Astrocyte (in vitro differentiated cells and primary cell): ENCODE data around the gene MICAL2.

Experiments used
- CTCF ChIP-seq: IDR thresholded peaks from 2 replicates; pipeline ENCODE4 v1.5.1; 2011; ENCODE audit warnings: low read depth, mild to moderate bottlenecking, inconsistent platforms, low read length, moderate library complexity; ENCODE audit not compliant: insufficient read depth
- EZH2 ChIP-seq: IDR thresholded peaks from 2 replicates; pipeline ENCODE4 v1.6.1; 2012; ENCODE audit warnings: mild to moderate bottlenecking, low read length, inconsistent platforms; ENCODE audit not compliant: insufficient read depth

GRCh38 chr11:12121011-12121410, 10.6 kb downstream of the MICAL2 start:
- TF ChIP-seq CTCF (no peak), EZH2 (no peak)
